Measurements from ENCODE around the gene AHR.

Gene AHR

GRCh38 chr7:17367502-17367901, 69.0 kb downstream of the AHR start:
- no peak overlapping the region for H2AFZ ChIP-seq (ENCODE audit: low read depth, low read length)
- peak overlapping the region; percentile 99 for H4K91ac ChIP-seq (ENCODE audit: low read length)
- H3K18ac ChIP-seq (ENCODE audit: low read depth in 1 of 2, low read length in 2 of 2): peak overlapping the region; percentile 56 to 81
- H3K9ac ChIP-seq (ENCODE audit: low read length): no peak overlapping the region
- H3K27ac ChIP-seq (ENCODE audit: low read length, poor library complexity, severe bottlenecking): no peak overlapping the region
- no peak overlapping the region for H3K4me2 ChIP-seq (ENCODE audit: low read length, poor library complexity, severe bottlenecking)
- H3K27me3 ChIP-seq (ENCODE audit: control insufficient read depth in 1 of 2, insufficient read depth in 1 of 2, low read length in 2 of 2): no peaks in the 10 kb centered on the region
- H3K14ac ChIP-seq (ENCODE audit: low read length in 2 of 2): no peak overlapping the region
- H4K8ac ChIP-seq (ENCODE audit: low read length): peak overlapping the region; percentile 87
- no peak overlapping the region for H2AK5ac ChIP-seq (ENCODE audit: low read length, severe bottlenecking)
- H3K79me1 ChIP-seq (replicated peaks; ENCODE audit: low read length, poor library complexity, severe bottlenecking): peaks cover 5% of the 10 kb centered on the region
- H2BK5ac ChIP-seq (ENCODE audit: low read depth, low read length, poor library complexity, severe bottlenecking): no peak overlapping the region
- H3K23ac ChIP-seq (ENCODE audit: low read length in 2 of 2): no peak overlapping the region
- H3K4me1 ChIP-seq (ENCODE audit: control insufficient read depth, insufficient read depth, low read depth, low read length): peaks cover 13% of the 10 kb centered on the region
- no peaks in the 10 kb centered on the region for H3K9me3 ChIP-seq (ENCODE audit: control insufficient read depth, low read length)
- H2BK120ac ChIP-seq (ENCODE audit: low read depth, low read length): peak overlapping the region; percentile 36
- no peak overlapping the region for H3K4ac ChIP-seq (ENCODE audit: low read depth in 1 of 2, low read length in 2 of 2)
- no peak overlapping the region for H3K4me3 ChIP-seq (ENCODE audit: insufficient read depth in 1 of 2, low read depth in 1 of 2, low read length in 2 of 2)
- peak overlapping the region; percentile 97 to 99 for H2BK12ac ChIP-seq (ENCODE audit: low read length in 2 of 2)
- DNase-seq: no peak
- no peaks in the 10 kb centered on the region for H3K36me3 ChIP-seq (ENCODE audit: control insufficient read depth in 1 of 2, insufficient read depth in 2 of 2, low read depth in 1 of 2, low read length in 2 of 2)
- no peak overlapping the region for H2BK15ac ChIP-seq (ENCODE audit: low read depth, poor library complexity, severe bottlenecking)
- 94% methylated on average over 1 of the region's 2 CpGs for WGBS

- no peaks in the 10 kb centered on the region for H3K9me3 ChIP-seq (ENCODE audit: control insufficient read depth, low read length)
- H2BK120ac ChIP-seq (ENCODE audit: low read depth, low read length): peak overlapping the region; percentile 80
- H2AK5ac ChIP-seq (ENCODE audit: low read length, severe bottlenecking): peak overlapping the region; percentile 81
- peak overlapping the region; percentile 54 to 100 for H2BK12ac ChIP-seq (ENCODE audit: low read length in 2 of 2)
- H3K4me1 ChIP-seq (ENCODE audit: control insufficient read depth, insufficient read depth, low read depth, low read length): peaks cover 15% of the 10 kb centered on the region
- H3K27me3 ChIP-seq (ENCODE audit: control insufficient read depth in 1 of 2, insufficient read depth in 1 of 2, low read length in 2 of 2): no peaks in the 10 kb centered on the region
- H2AFZ ChIP-seq (ENCODE audit: low read depth, low read length): no peak overlapping the region
- H3K4me2 ChIP-seq (ENCODE audit: low read length, poor library complexity, severe bottlenecking): no peak overlapping the region
- peaks cover 5% of the 10 kb centered on the region for H3K79me1 ChIP-seq (replicated peaks; ENCODE audit: low read length, poor library complexity, severe bottlenecking)
- peak overlapping the region; percentile 85 for H4K91ac ChIP-seq (ENCODE audit: low read length)
- peak overlapping the region in 1 of 2 experiments; percentile 92 for H3K14ac ChIP-seq (ENCODE audit: low read length in 2 of 2)
- peak overlapping the region; percentile 16 for H4K8ac ChIP-seq (ENCODE audit: low read length)
- no peak for DNase-seq
- no peak overlapping the region for H3K27ac ChIP-seq (ENCODE audit: low read length, poor library complexity, severe bottlenecking)
- no peak overlapping the region for H2BK15ac ChIP-seq (ENCODE audit: low read depth, poor library complexity, severe bottlenecking)
- peak overlapping the region; percentile 71 to 99 for H3K18ac ChIP-seq (ENCODE audit: low read depth in 1 of 2, low read length in 2 of 2)
- H3K4me3 ChIP-seq (ENCODE audit: insufficient read depth in 1 of 2, low read depth in 1 of 2, low read length in 2 of 2): no peak overlapping the region
- H3K36me3 ChIP-seq (ENCODE audit: control insufficient read depth in 1 of 2, insufficient read depth in 2 of 2, low read depth in 1 of 2, low read length in 2 of 2): no peaks in the 10 kb centered on the region
- peak overlapping the region; percentile 47 to 95 for H3K4ac ChIP-seq (ENCODE audit: low read depth in 1 of 2, low read length in 2 of 2)
- no peak overlapping the region for H3K23ac ChIP-seq (ENCODE audit: low read length in 2 of 2)
- peak overlapping the region; percentile 37 for H3K9ac ChIP-seq (ENCODE audit: low read length)
- H2BK5ac ChIP-seq (ENCODE audit: low read depth, low read length, poor library complexity, severe bottlenecking): no peak overlapping the region
- WGBS: 88% methylated on average over 3 of the region's 3 CpGs
These were observed 70.5 kb downstream of the AHR start for GRCh38 chr7:17368856-17369524.

- Histone ChIP-seq H2BK15ac (ENCODE audit: low read depth, poor library complexity, severe bottlenecking) (no peak overlapping the region), H3K18ac (ENCODE audit: low read depth in 1 of 2, low read length in 2 of 2) (peak overlapping the region; percentile 75 to 95), H3K79me1 (replicated peaks; ENCODE audit: low read length, poor library complexity, severe bottlenecking) (peaks cover 5% of the 10 kb centered on the region)
These were observed 71.4 kb downstream of the AHR start for GRCh38 chr7:17369691-17370426.

More at GRCh38 chr7:17369691-17370426, 71.4 kb downstream of the AHR start:
- Histone ChIP-seq H4K8ac (ENCODE audit: low read length) (peak overlapping the region; percentile 76), H3K9me3 (ENCODE audit: control insufficient read depth, low read length) (no peaks in the 10 kb centered on the region), H3K27ac (ENCODE audit: low read length, poor library complexity, severe bottlenecking) (peak overlapping the region; percentile 2), H3K23ac (ENCODE audit: low read length in 2 of 2) (peak overlapping the region in 1 of 2 experiments; percentile 47), H3K14ac (ENCODE audit: low read length in 2 of 2) (peak overlapping the region in 1 of 2 experiments; percentile 30), H3K4me2 (ENCODE audit: low read length, poor library complexity, severe bottlenecking) (no peak overlapping the region), H3K4me3 (ENCODE audit: insufficient read depth in 1 of 2, low read depth in 1 of 2, low read length in 2 of 2) (peak overlapping the region in 1 of 2 experiments; percentile 16), H3K27me3 (ENCODE audit: control insufficient read depth in 1 of 2, insufficient read depth in 1 of 2, low read length in 2 of 2) (no peaks in the 10 kb centered on the region), H2BK120ac (ENCODE audit: low read depth, low read length) (peak overlapping the region; percentile 50), H3K4me1 (ENCODE audit: control insufficient read depth, insufficient read depth, low read depth, low read length) (peaks cover 18% of the 10 kb centered on the region), H3K4ac (ENCODE audit: low read depth in 1 of 2, low read length in 2 of 2) (peak overlapping the region; percentile 15 to 83), H3K36me3 (ENCODE audit: control insufficient read depth in 1 of 2, insufficient read depth in 2 of 2, low read depth in 1 of 2, low read length in 2 of 2) (no peaks in the 10 kb centered on the region), H2BK12ac (ENCODE audit: low read length in 2 of 2) (peak overlapping the region; percentile 67 to 98), H4K91ac (ENCODE audit: low read length) (peak overlapping the region; percentile 20), H2BK5ac (ENCODE audit: low read depth, low read length, poor library complexity, severe bottlenecking) (no peak overlapping the region), H2AK5ac (ENCODE audit: low read length, severe bottlenecking) (peak overlapping the region; percentile 8), H2AFZ (ENCODE audit: low read depth, low read length) (no peak overlapping the region), H3K9ac (ENCODE audit: low read length) (peak overlapping the region; percentile 75)
- peak; percentile 96 for DNase-seq
- WGBS: 73% methylated on average over 8 of the region's 8 CpGs
